MM.1S (cell line): ENCODE measurements around the gene ERICH6.

ENCODE experiments used
- DNase-seq: peaks from one replicate; pipeline ENCODE4 v3.0.0-alpha.2; 2015
- H2AFZ ChIP-seq: fragments of 300-600 bp; sonication (generic); 2 replicates; pipeline ENCODE4 v1.6.0; 2016; ENCODE audit warnings: antibody characterized with exemption, low read length
- H3F3A ChIP-seq: fragments of 300-600 bp; sonication (generic); 2 replicates; pipeline ENCODE4 v1.6.1; 2016; ENCODE audit warnings: mild to moderate bottlenecking, antibody characterized with exemption, low read length, moderate library complexity, mixed read lengths; ENCODE audit not compliant: insufficient read depth
- H3K27ac ChIP-seq: fragments of 300-600 bp; sonication (generic); 2 replicates; pipeline ENCODE4 v1.5.1; 2016; ENCODE audit warnings: mild to moderate bottlenecking, low read length
- H3K27me3 ChIP-seq: fragments of 300-600 bp; sonication (generic); replicated peaks from 2 replicates; pipeline ENCODE4 v1.6.0; 2016; ENCODE audit warnings: low read length; ENCODE audit not compliant: insufficient read depth
- H3K36me3 ChIP-seq: fragments of 300-600 bp; sonication (generic); replicated peaks from 2 replicates; pipeline ENCODE4 v1.6.1; 2016; ENCODE audit warnings: mild to moderate bottlenecking, low read length, mixed read lengths; ENCODE audit not compliant: insufficient read depth
- H3K4me1 ChIP-seq: fragments of 300-600 bp; sonication (generic); 2 replicates; pipeline ENCODE4 v1.6.1; 2016; ENCODE audit warnings: low read length, mixed read lengths
- H3K4me2 ChIP-seq: fragments of 300-600 bp; sonication (generic); 2 replicates; pipeline ENCODE4 v1.6.0; 2016; ENCODE audit warnings: low read depth, low read length
- H3K4me3 ChIP-seq: fragments of 300-600 bp; sonication (generic); 2 replicates; pipeline ENCODE4 v1.5.1; 2016; ENCODE audit warnings: low read length, mixed read lengths
- H3K79me2 ChIP-seq: fragments of 300-600 bp; sonication (generic); 2 replicates; pipeline ENCODE4 v1.6.1; 2016; ENCODE audit warnings: mixed run types, low read length, mixed read lengths
- H3K9ac ChIP-seq: fragments of 300-600 bp; sonication (generic); 2 replicates; pipeline ENCODE4 v1.6.1; 2016; ENCODE audit warnings: low read length, mixed read lengths
- H3K9me2 ChIP-seq: fragments of 300-600 bp; sonication (generic); replicated peaks from 2 replicates; pipeline ENCODE4 v1.6.1; 2016; ENCODE audit warnings: mild to moderate bottlenecking, low read length, mixed read lengths; ENCODE audit not compliant: insufficient read depth
- H3K9me3 ChIP-seq: fragments of 300-600 bp; sonication (generic); replicated peaks from 2 replicates; pipeline ENCODE4 v1.6.1; 2016; ENCODE audit warnings: mild to moderate bottlenecking, low read length, mixed read lengths; ENCODE audit not compliant: insufficient read depth
- H4K20me1 ChIP-seq: fragments of 300-600 bp; sonication (generic); 2 replicates; pipeline ENCODE4 v1.6.1; 2016; ENCODE audit warnings: mild to moderate bottlenecking, low read length, moderate library complexity, mixed read lengths; ENCODE audit not compliant: insufficient read depth
- CTCF ChIP-seq: fragments of 300-600 bp; sonication (generic); IDR thresholded peaks from 2 replicates; pipeline ENCODE4 v1.5.1; 2016; ENCODE audit warnings: antibody characterized with exemption, low read length, mixed read lengths
- EZH2 ChIP-seq: fragments of 300-600 bp; sonication (generic); optimal IDR thresholded peaks from 2 replicates; pipeline ENCODE3; 2017; ENCODE audit warnings: low read depth, mild to moderate bottlenecking, antibody characterized with exemption, low read length, mixed read lengths
- EZH2phosphoT487 ChIP-seq: fragments of 300-600 bp; sonication (generic); IDR thresholded peaks from 2 replicates; pipeline ENCODE4 v1.6.1; 2018; ENCODE audit warnings: antibody characterized with exemption, low read length

Gene ERICH6

GRCh38 chr3:150697646-150698045, 6.1 kb downstream of the ERICH6 start:
- Histone ChIP-seq H3K4me2 (no peak overlapping the region), H2AFZ (no peak overlapping the region), H3K79me2 (no peaks in the 10 kb centered on the region), H3K9me2 (no peaks in the 10 kb centered on the region), H4K20me1 (no peaks in the 10 kb centered on the region), H3K27me3 (no peaks in the 10 kb centered on the region), H3K4me1 (no peaks in the 10 kb centered on the region), H3K4me3 (no peak overlapping the region), H3K36me3 (no peaks in the 10 kb centered on the region), H3F3A (no peaks in the 10 kb centered on the region), H3K9ac (no peak overlapping the region), H3K27ac (no peak overlapping the region), H3K9me3 (no peaks in the 10 kb centered on the region)
- TF ChIP-seq CTCF (no peak), EZH2phosphoT487 (no peak), EZH2 (no peak)
- DNase-seq = no peak

GRCh38 chr3:150691414-150692040, 12.2 kb downstream of the ERICH6 start:
- Histone ChIP-seq H3K27ac (no peak overlapping the region), H4K20me1 (no peaks in the 10 kb centered on the region), H3K9me3 (no peaks in the 10 kb centered on the region; the same call in 1 of the 2 replicates), H3K4me1 (no peaks in the 10 kb centered on the region), H3K36me3 (no peaks in the 10 kb centered on the region), H3K9ac (no peak overlapping the region), H3K27me3 (no peaks in the 10 kb centered on the region), H3F3A (no peaks in the 10 kb centered on the region), H2AFZ (no peak overlapping the region), H3K4me2 (no peak overlapping the region), H3K4me3 (no peak overlapping the region), H3K9me2 (no peaks in the 10 kb centered on the region), H3K79me2 (no peaks in the 10 kb centered on the region)
- DNase-seq = no peak
- no peak for TF ChIP-seq EZH2
- no peak for TF ChIP-seq EZH2phosphoT487
- TF ChIP-seq CTCF = no peak

- Histone ChIP-seq H3K9me2 (no peaks in the 10 kb centered on the region), H4K20me1 (no peaks in the 10 kb centered on the region), H3K9me3 (no peaks in the 10 kb centered on the region; the same call in 1 of the 2 replicates), H3K27ac (no peak overlapping the region), H2AFZ (no peak overlapping the region), H3K9ac (no peak overlapping the region), H3K4me3 (no peak overlapping the region), H3K27me3 (no peaks in the 10 kb centered on the region), H3F3A (no peaks in the 10 kb centered on the region), H3K79me2 (no peaks in the 10 kb centered on the region), H3K4me1 (peaks cover 4% of the 10 kb centered on the region), H3K36me3 (no peaks in the 10 kb centered on the region), H3K4me2 (no peak overlapping the region)
- DNase-seq = no peak
- no peak for TF ChIP-seq EZH2phosphoT487
- TF ChIP-seq CTCF = no peak
- no peak for TF ChIP-seq EZH2
Measured at GRCh38 chr3:150687613-150688012, 16.1 kb downstream of the ERICH6 start.
